GM21717 (cell line): ENCODE data around the gene HES3.

ENCODE experiments used
- ATAC-seq: cut with Tn5 transposase; IDR thresholded peaks from one replicate; pipeline ENCODE4 v1.9.1; 2021; ENCODE audit warnings: mild to moderate bottlenecking, moderate library complexity; ENCODE audit not compliant: unreplicated experiment

HES3 gene

DNA sequence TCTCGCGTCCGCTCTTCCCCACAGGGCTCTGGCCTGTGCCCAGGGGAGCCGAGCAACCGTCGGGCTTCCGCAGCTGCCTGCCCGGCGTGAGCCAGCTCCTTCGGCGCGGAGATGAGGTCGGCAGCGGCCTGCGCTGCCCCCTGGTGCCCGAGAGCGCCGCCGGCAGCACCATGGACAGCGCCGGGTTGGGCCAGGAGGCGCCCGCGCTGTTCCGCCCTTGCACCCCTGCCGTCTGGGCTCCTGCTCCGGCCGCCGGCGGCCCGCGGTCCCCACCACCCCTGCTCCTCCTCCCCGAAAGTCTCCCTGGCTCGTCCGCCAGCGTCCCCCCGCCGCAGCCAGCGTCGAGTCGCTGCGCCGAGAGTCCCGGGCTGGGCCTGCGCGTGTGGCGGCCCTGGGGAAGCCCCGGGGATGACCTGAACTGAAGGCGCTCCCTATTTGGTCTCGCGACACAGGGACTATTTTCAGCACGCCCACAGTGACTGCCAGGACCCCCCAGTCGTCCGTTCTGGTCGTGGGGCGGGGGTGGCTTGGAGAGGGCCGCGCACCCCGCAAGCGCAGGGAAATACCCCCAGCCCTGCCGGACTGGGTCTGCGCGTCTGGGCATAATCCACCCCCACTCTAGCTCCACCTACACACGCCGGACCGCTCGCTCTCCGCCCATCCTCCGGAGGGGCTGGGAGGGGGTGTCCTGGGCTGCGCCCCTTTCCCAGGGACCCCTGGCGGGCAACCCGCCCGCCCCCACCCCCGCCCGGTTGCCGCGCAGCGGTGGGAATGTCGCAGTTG lies 1.3 kb downstream of the HES3 start:
- no peak for ATAC-seq

DNA sequence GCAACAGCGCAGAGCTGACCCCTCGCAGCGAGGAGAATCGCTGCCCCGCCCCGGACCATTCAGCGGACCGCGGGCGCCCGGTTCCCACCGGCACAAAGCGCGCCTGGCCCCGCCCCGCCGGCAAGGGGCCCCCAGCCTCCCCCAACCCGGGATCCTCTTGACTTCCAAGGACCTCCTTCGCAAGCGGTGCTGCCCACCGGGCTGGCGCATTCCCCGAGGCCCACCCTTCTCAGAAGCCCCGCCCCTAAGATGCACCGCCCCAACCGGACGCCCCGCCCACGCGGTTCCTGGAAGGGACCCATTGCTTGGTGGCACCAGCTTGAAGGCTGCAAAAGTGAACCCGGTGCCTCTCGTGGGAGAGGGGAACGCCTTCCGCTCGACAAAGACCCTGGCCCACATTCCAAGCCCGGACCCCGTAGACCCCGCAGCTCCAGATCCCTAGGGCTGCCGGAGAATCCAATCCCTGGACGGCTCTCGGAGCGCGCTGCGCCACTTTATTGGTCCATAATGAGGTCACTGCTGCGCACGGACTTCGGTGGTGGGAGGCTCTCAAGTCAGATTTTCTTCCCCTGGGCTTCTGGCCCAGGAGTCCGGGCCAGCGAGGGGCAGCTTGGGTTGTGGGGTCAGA lies 2.0 kb downstream of the HES3 start:
- ATAC-seq: no peak

DNA sequence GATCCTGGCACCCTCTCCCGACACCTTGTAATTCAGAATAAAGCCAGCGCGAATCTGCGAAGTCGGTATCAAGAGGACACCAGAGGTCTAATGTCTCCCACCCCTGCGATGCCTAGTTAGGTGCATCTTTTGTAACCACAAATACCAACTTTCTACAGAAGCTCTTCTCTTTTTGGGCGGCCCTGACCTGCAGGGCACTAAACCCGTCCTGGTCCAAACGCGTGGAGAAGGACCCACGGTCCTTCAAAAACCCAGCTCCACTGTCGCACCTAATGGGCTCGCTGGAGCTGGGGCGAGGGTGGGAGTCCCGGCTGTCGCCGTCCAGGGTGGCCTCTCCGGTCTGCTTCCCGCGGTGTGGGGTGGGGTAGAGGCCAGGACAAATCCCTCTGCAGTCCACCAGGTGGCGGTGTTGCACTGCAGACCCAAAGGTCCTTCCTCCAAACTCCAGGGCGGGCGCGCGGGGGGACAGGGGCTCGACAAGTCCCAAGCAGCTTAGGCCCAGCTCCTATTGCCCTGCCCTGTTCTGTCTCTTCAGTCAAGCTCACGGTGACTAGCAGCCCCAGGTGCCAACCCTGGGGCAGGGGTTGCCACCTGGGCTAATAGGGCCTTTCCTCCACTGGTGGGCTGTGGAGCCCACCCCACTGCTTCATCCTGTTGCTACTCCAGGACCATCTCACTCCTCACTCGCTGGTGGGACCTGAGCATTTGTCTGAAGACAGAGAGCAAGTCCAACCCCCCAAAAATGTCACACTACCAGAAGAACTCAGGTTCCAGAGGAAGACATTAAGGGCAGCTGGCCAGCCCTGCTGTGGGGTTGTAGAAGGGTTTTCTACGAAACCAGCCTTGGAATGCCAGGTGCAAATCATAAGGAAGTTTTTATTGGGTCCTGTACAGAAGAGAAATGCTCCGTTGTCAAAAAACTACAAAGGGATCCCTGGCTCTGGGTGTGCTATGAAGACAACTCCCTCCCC lies 2.8 kb downstream of the HES3 start:
- no peak for ATAC-seq

DNA sequence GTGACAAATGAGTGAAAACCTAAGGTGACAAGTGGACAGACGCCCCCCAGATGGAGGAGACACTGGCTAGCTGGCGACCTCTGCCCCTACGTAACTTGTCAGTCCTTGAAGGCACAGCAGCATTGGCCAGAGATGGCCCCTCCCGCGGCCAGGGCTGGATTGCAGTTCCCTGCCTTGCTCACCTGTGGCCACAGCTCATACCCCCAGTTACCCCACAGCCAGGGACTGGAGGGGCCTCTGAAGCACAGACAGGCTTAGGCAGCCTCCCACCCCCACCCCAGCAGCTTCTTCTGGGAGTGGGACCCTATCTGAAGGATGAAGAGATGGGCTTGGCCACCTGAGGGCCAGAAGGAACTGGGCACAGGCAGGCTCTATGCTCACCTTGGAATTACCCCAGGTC lies 3.7 kb downstream of the HES3 start:
- no peak for ATAC-seq

DNA sequence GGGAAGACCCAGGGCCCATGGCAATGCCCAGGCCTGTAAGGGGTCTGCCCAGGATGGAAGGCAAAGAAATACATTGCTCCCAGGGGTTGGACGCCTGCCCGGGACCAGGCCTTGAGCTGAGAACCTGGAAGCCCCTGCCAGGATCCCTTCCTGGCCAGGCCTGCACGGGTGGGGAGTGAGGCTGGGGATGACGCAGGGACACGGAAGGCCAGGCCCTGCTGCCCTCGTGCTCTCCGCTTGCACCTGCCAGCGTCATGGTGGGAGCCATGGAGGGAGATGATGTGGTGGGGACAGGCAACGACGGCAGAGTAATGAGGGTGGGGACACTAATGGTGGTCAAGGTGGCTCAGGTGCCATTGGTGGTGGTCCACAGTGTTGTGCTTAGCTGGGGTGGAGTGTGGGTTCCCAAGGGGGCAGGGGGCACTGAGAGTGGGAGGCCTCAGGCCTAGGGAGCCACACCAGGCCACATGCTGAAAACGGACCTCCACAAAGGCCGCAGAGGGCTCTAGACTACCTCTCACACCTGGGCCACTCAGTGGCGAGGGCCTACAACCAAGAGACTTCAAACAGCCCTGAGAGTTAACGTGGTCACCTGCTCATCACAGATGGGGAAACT lies 4.3 kb downstream of the HES3 start:
- no peak for ATAC-seq

DNA sequence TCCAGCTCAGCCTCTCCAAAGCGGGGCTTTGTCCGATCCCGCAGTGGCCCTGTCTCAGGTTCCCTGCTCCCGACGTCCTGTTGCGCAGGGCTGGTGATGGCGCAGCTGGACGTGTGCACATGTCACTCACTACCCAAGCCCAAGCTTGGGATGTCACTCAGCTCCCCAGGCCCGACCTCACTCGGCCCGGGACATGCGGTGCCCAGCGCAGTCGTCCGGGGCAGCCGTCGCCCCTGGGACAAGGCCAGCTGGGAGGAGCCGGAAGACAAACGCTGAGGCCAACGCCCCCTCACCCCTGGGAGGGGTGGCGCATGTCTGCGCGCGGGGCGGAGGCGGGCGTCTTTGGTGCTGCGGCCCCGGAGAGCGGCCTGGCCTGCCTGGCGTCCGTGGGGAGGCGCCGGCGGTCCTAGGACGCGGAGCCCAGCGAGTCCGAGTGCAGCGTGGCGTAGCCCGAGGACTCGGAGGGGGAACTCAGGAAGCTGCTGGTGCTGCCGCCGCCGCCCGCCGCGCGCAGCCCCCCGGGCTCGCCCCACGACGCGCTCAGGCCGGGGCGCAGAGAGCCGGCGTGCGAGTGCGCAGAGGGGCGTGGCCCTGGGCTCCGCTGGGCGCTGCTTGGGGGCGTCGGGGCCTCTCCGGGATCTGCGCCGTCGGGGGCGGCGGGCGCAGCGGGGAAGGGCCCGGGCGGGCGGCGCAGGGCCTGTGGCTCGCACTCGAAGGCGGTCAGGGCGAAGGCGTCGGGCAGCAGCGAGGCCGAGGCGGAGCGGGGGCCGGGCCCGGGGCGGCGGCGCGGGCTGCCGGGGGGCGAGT lies 5.2 kb downstream of the HES3 start:
- ATAC-seq: no peak

DNA sequence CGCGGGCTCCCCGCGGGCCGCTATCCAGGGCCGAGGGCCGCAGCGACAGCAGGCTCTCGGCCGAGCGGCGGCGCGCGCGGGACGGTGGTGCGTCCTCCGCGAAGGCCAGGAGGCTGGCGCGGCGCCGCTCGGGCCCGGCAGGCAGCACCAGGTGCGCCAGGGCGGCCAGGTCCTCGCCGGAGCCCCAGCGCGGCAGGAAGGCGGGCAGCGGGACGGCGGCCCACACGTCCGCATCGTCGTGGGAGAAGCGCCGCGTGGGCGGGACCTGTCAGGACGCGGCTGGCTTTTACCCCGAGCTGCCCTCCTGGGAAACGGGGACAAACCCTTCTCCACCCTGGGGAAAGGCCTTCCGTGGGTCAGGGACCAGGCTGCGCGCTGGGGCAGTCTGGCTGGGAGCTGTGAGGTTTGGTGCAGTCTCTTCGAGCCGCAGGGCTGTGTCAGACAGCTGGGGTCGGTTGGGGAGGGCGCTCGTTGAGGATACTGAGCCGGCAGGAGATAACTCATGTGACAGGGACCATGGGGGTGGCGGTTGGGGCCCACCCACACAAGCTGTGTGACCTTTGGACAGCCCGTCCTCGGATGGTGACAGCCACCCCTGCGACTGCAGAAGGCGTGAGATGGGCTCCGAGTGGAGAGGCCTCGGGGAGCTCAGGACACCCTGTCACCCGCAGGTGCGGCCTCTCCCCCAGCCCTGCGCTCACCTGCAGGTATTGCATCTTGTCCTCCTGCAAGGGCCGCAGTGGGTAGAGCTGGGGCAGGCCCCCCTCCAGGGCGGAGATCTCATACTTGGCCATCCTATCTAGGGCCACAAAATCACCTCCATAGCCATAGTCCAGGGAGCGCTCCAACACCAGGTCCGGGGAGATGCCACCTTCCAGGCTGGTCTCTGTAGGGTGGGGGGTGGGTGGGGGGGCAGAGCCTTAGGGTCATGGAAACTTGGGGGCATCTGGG lies 6.0 kb downstream of the HES3 start:
- no peak for ATAC-seq

DNA sequence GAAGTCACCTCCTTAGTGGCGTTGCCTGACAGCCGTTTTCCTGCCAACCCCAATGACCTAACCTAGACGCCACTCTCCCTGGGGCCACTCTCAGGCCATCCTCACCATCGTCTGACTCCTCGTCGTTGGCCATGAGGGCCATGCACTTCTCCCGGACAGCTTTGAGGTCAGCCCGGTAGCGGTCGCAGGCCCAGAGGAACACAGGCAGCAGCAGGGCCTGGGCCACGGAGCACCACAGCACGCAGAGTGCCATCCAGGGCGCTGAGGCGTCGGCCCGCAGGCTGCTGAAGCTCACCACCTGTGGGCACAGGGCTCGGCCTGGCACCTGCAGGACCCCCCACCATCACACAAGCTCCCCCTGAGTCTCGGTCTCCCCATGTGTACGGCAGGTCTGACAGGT lies 7.3 kb downstream of the HES3 start:
- ATAC-seq: no peak

DNA sequence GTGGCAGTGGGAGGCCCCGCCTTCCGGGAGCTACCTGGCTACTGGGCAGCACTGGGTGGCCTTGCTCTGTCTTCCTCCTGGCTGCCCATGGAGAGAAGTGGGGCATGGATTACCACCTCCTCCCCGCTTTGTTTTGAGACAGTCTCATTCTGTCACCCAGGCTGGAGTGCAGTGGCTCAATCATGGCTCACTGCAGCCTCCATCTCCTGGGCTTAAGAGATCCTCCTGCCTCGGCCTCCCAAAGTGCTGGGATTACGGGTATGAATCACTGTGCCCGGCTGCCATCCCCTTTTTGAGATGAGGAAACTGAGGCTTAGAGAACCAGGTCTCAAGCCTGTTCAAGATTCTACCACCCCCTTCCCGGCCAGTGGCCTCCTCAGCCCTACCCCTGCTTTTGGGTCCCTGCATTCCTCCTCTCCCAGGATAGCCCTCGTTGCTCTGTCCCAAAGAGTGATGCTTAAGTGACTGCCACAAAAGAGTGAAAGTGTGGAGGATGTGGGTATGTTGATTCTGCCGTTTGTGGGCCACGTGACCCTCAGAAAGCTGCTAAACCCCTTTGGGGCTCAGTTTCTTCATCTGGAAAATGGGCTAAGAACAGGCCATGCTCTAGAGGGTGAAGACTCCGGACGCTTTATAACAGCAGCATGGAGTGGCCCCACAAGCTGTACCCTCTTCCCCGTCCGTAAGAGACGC lies 7.8 kb downstream of the HES3 start:
- no peak for ATAC-seq

DNA sequence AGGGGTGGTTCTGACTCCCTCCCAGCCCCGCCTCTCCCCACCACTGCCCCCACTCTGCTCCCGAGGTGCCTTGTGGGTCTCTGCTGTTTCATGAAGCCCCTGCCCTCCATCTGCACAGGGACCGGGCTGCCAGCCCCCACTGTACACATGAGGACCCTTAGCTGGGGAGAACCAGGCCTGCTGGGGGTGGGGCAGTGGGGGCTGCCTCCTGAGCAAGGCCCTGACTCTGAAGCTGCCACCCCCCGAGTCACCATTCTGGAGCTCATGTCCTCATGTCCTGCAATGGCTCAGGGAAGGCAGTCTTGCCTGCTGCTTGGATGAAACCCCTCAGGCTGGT lies 8.4 kb downstream of the HES3 start:
- no peak for ATAC-seq

DNA sequence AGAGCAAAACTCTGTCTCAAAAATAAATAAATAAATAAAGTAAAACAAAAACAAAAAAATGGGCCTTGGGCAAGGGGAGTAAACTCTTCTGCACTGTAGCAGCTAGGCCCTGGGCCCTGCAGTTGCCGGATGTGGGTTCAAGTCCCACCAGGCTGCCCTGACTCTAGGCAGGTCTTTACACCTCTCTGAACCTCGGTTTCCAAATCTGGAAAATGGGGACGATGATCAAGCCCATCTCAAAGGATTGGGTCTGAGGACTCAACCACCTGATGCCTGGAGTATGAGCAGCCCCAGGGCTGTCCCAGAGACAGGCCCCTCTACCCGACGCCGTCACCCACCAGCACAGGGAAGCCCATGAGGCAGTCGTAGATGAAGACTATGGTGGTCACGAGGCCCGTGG lies 9.4 kb downstream of the HES3 start:
- no peak for ATAC-seq

DNA sequence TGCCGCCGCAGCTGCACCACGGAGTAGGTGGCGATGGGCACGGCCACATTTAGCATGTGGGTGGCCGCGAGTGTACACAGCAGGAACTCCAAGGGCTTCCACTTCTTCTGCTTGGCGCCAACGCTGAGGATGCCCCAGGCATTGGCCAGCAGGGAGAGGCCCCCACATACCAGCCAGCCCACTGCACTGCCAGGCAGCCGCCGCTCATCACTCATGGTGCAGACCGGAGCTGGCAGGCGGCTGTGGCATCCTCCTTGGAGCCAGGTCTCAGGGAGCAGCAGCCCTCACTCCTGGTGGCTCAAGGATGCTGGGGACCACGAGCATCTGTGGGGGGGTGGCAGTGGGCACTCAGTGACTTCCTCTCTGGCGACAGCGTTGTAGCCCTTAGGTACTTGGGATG lies 10.7 kb downstream of the HES3 start:
- ATAC-seq: no peak

DNA sequence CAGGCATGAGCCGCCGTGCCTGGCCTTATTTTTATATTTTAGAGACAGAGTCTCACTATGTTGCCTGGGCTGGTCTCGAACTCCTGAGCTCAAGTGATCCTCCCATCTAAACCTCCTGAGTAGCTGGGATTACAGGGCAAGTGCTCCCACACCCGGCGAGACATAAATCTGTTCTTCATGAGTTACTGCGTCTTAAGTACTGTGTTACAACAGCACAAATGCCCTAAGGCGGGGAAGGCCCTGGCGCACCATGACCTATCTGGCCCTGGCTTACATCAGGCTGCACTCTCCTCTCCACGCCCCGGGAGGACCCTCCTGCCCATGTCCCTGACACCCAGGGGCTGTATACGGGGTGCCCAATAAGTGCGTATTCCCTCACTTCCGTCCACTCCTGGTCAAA lies 12.7 kb downstream of the HES3 start:
- ATAC-seq: no peak

DNA sequence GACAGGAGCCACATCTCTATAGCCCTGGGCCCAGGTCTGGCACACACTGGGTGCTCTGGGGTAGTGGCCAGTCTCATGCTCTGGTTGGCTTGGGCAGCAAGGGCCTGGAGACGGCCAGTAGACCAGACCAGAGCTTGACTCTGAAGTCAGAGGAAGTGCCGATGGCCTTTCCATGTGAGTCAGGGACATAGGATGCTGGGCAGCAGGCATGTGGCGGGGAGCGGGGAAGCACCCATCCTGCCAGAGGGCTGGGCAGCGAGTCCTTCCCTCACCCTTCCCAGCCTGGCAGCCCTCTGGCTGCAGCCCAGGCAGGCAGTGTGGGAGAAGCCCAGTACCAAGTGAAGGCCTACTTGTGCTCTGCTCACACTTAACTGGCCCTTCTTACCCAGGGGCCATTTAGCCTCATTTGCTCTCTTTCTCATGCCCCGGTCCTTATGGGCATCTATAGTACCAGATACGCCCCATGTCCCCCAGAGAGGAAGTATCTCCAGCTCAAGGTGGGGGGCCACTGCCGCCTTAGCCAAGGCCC lies 13.6 kb downstream of the HES3 start:
- no peak for ATAC-seq

DNA sequence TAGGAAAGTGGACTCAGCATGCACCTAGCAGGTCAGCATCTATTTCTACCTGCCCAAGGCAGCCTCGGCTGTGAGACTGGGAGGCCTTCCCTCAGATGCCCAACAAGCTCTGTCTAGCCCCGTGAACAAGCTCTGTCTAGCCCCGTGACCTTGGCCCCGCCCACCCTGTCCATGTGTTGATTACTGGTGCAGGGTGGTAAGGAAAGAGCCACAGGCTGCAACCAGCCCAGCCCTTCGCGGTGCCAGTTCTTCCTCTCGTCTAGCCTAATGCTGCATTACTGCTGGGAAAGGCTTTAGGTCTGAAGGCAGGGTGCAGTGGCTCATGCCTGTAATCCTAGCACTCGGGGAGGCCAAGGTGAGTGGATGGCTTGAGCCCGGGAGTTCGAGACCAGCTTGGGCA lies 14.7 kb downstream of the HES3 start:
- ATAC-seq: no peak

DNA sequence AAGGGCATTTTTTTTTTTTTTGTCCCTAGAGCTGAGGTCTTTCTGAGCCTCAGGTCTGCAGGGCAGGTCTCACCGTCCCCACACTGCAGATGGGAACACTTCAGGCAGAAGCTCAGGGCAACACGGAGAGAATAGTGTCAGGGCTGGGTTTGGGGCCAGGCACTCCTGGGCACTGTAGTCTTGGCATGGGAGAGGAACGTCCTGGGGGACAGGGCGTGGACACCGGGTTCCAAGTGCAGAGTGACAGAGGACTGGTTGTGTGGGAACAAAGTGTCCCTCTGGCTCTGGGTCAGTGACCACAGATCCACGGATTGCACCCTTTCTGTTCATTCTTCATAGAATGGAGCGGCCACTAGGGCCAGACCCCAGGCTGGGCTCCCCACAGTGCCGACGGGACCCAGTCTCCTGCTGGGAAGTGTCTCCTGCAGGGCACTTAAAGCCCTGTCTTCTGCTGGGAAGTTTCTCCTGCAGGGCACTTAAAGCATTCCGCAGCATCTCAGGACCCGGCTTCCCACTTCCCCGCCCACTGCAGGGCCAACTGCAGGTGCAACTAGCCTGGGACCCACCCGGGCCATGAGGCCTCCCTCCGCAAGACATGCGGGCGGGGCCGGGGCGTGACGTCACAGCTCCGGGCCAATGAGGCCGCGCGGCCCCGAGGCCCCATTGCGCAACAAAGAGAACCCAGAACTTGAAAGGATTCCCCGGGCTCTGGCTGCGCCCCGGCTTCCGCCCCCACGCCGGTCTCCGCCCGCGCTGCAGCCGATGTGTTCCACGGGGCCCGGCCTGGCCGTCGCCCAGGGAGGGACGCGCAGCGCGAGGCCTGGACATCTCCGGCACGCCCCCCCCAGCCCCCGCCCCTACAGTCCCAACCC lies 15.7 kb downstream of the HES3 start:
- ATAC-seq: peak; percentile 43

DNA sequence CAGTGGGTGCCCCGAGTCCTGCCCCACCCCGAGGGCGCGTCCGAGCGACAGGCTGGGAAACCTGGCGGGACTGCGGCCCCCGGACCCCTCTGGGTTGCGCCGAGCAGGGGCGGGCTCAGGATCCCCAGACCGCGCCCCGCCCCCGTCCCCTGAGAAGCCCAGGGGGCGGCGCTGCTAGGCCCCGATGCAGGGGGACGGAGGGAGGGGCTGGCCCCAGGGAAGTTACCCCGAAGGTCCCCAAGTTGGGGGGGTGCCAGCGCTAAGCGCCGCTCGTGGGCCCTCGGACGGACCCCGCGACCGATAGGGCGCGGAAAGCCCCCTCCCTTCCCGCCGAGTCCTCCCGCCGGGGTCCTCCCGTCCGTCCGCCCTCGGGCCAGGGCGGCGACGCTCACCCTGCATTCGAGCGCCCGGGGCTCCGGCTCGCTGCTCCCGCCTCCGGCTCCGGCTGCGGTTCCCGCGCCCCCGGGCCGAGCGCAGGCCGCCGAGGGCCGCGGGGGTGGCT lies 16.5 kb downstream of the HES3 start:
- no peak for ATAC-seq
